CD1c-positive myeloid dendritic cell (primary cell): ENCODE data around the gene PIGB.
"Not testable (repeated sequence)": the region's sequence is repeated elsewhere in the genome, so short reads cannot be mapped to it uniquely, and the experiment has no call there.

Experiments
- DNase-seq: peaks from one replicate; pipeline ENCODE4 v3.0.0-alpha.2; 2016; ENCODE audit errors: extremely low spot score

The PIGB gene

GRCh38 chr15:55297315-55297714, 21.7 kb upstream of the PIGB start:
- DNase-seq, result no peak

- DNase-seq, result not testable (repeated sequence)
Measured at GRCh38 chr15:55302801-55303200, 16.2 kb upstream of the PIGB start.

DNA sequence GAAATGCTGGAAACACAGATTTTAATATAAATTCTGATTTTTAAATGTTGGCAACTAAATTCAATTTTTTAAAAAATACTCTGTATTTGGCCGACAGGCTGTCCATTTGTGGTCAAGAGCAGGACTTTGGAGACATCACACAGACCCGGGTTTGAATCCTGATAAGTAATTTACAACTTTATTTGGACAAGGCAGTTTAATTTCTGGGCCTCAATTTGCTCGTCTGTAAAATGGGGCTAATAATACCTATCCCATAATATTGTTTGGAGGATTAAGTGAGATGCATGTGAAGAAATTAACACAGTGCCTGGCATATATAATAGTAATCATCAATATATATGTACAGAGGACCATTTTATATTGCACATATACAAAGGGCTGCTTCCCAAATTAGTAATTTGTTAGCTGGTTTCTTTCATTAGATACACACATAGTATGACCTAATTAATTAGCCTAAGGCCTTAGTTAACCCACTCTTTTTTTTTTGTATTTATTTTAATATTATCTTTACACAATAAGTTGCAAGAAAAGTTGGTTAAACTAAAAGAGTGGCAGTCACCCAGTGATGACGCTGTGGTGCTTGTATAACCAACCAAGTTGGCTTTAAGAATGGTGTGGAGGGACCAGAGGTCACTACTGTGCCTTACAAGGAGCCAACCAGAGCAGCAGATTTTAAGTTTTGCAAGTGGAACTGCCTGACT, 665 bp downstream of the PIGB start:
- no peak for DNase-seq

GRCh38 chr15:55320238-55320550, 1.2 kb downstream of the PIGB start:
- no peak for DNase-seq

DNA sequence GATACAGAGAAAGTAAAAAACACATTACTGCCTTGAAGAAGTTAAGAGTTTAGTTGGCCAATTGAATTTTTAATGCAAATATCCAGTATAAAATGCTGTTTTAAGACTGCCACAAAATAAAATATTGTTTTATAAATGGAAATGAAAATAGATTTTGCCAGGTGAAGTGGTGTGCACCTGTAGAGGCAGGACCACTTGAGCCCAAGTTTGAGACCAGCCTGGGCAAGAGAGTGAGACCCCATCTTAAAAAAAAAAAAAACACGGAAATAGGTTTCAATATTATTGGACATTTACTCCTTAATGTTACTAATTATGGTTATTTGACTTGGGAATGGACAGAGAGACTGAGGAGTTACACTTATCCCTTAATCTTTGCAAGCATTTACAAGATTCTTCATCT, 1.9 kb downstream of the PIGB start:
- no peak for DNase-seq

DNA sequence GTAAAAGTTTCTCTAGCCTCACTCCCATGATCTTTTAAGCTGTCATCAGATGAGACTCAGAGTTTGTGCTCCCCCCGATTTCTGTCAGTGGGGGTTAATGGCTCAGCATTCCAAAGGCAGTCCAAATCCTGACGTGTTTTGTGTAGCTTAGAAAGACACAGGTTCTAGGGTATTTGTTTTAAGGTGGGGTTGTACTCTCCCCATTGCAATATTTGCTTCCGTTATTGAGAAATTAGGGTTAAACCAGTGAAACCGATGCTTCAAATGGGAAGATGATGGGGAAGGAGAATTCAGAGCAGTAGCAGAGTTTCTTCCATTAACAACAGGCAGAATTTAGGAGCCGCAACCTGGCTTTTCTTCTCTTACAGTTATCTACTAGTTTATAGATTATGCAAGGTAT, 3.4 kb downstream of the PIGB start:
- DNase-seq, result no peak

GRCh38 chr15:55327387-55327786, 8.4 kb downstream of the PIGB start:
- peak; percentile 51 for DNase-seq

GRCh38 chr15:55334371-55334770, 15.3 kb downstream of the PIGB start:
- DNase-seq, result no peak

DNA sequence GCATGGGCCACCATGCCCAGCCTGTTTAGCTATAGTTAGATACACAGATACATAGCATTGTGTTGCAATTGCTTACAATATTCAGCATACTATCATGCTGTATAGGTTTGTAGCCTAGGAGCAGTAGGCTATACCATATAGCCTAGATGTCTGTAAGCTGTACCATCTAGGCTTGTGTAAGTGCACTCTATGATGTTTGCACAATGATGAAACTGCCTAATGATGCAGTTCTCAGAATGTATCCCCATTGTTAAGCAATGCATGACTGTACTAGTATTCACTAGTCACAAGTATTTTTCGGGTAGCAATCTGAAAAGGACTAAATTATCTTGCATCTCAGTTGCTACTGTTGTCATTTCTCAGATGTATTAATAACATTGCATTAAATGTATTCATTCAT, 16.0 kb downstream of the PIGB start:
- no peak for DNase-seq

GRCh38 chr15:55337160-55337559, 18.1 kb downstream of the PIGB start:
- no peak for DNase-seq

- no peak for DNase-seq
Measured at GRCh38 chr15:55343168-55343567, 24.1 kb downstream of the PIGB start.

DNA sequence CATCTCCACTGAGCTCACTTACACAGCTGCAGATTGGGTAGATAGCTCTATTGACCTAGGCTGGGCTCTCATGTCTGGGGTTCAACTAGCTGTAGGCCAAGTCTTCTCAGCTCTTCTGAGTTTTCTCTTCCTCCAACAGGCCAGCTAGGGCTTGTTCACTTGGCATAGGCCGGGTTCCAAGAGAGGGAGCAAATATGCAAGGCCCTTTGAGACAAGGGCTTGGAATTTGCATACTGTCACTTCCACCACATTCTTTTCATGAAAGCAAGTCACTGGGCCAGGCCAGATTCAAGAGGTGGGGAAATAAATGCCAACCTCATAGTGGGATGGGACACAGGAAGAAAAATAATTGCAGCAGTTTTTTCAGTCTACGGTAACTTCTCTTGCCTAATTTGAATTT, 25.2 kb downstream of the PIGB start:
- no peak for DNase-seq

DNA sequence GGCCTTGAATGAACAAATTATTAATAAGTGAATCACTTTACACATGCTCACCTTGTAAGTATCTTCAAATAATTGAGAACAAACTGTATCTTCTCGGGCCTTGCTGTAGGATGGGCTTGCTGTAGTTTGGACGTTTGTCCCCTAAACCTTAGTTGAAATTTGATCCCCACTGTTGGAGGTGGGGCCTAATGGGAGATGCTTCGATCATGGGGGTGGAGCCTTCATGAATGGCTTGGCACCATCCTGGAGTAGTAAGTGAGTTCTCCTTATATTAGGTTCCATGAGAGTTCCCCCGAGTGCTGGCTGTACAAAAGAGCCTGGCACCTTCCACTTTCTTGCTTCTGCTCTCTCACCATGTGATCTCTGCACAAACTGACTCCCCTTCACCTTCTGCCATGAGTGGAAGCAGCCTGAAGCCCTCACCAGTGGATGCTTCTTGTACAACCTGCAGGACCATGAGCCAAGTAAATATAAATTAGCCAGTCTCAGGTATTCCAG, 29.3 kb downstream of the PIGB start:
- no peak for DNase-seq

DNA sequence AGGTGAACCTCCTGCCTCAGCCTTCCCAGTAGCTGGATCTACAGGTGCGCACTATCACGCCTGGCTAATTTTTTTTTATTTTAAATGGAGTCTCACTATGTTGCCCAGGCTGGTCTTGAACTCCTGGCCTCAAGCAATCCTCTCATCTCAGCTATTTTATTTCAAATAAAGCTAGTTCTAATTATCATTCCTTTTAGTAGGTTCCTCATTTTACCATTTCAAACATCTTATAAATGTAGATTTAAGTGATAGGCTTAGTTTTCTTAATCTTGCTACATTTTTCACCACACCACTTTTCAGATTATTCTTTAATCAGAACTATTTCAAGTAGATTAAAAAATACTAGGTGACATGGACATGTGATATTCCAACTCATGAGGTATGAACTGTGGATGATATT, 30.3 kb downstream of the PIGB start:
- no peak for DNase-seq

DNA sequence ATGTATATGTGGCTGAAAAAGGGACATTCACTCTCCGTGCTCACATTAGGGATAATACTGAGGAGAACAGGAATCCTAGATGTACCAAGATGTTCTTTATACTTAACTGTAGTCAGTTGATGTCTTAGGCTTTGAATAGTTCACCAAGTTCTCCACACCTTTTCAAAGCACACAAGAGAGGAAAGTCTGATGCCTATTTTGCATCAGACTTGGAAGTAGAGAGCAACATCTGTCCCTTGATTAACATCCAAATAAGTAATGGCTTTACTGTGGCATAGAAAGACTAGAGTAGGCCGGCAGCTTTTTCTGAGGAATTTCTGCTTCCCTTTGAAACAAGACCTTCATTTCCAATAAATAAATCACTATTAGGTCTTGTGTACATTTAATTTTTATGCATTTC, 34.0 kb downstream of the PIGB start:
- no peak for DNase-seq

GRCh38 chr15:55356985-55357585, 38.1 kb downstream of the PIGB start:
- no peak for DNase-seq

GRCh38 chr15:55357774-55358173, 38.8 kb downstream of the PIGB start:
- DNase-seq, result no peak

GRCh38 chr15:55358471-55358870, 39.4 kb downstream of the PIGB start:
- DNase-seq, result no peak

GRCh38 chr15:55360256-55360655, 41.2 kb downstream of the PIGB start:
- no peak for DNase-seq

DNA sequence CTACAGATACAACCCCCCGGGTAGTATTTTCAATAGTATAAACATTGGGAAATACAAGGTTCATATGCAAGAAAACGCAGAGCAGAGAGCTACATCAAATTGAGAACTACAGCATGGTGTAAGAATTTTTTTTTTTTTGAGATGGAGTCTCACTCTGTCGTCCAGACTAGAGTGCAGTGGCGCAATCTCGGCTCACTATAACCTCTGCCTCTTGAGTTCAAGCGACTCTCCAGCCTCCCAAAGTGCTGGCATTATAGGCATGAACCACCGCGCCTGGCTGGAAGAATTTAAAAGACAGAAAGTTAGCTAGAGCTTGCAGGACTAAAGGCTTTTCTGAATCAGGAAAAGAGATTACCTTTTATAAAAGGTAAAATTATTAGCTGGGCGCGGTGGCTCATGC, 42.0 kb downstream of the PIGB start:
- DNase-seq, result no peak

DNA sequence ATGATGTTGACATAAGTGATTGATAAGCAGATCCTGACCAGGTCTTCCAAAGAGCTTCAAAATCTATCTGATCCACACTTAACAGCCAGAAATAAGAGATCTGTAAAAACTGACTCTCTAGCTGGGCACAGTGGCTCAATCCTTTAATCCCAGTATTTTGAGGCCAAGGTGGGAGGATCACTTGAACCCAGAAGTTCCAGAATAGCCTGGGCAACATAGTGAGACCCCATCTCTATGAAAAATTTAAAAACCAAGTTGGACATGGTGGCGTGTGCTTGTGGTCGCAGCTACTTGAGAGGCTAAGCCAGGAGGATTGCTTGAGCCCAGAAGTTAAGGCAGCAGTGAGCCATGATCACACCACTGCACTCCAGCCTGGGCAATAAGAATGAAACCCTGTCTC, 43.6 kb downstream of the PIGB start:
- no peak for DNase-seq

DNA sequence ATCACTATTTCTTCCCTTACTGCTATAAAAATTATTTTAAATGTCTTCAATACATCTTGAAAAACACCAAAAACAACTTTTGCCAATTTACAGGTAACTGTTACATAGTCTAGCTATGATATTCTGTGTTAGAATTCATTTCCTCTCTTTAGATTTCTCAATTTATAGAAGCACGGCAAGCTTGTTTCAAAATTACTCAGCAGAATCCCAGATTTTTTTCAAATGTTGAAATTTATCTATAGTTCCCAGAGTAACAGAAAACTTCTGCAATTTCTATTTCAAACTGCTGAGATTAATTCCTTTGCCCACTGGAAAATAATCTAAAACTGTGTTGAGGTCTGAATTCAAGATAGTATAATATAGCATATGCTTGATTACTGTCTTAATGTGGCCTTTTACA, 48.0 kb downstream of the PIGB start:
- peak; percentile 53 for DNase-seq

GRCh38 chr15:55372701-55373440, 53.8 kb downstream of the PIGB start:
- DNase-seq, result no peak
